ENCODE data around the gene ARHGEF1.

ARHGEF1 gene

DNA sequence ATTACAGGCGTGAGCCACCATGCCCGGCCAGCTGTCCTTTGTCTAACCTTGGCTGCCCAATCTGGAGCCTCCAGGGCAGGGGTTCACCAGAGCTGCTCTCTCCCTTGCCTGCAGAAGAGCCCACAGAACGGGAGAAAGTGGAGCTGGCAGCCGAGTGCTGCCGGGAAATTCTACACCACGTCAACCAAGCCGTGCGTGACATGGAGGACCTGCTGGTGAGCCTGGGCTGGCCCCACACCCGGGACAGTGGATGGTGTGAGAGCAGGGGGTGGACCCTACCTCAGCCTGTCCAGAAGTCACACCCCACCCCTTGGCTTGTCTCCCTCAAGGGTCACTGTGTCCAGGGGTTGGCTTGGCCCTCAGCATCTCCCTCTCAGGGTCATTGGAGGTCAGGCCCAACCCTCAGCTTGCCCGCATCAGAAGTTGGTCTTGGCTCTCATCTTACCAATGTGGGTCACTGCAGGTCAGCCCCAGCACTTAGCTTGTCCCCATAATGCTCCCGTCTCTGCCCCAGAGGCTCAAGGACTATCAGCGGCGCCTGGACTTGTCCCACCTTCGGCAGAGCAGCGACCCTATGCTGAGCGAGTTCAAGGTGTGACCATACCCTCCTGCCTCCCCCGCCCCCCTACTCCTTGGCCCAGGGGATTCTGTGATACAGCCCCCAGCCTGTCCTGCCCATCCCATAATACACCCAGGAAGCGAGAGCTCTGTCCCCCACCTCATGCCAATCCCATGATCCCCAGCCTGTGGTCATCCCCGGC lies 20.4 kb downstream of the ARHGEF1 start (continued):
- TF ChIP-seq, protein P1, sequence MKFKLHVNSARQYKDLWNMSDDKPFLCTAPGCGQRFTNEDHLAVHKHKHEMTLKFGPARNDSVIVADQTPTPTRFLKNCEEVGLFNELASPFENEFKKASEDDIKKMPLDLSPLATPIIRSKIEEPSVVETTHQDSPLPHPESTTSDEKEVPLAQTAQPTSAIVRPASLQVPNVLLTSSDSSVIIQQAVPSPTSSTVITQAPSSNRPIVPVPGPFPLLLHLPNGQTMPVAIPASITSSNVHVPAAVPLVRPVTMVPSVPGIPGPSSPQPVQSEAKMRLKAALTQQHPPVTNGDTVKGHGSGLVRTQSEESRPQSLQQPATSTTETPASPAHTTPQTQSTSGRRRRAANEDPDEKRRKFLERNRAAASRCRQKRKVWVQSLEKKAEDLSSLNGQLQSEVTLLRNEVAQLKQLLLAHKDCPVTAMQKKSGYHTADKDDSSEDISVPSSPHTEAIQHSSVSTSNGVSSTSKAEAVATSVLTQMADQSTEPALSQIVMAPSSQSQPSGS (tag by site-specific recombination; IDR thresholded peaks at IDR 0.05; ENCODE audit: low read depth), result no peak

DNA sequence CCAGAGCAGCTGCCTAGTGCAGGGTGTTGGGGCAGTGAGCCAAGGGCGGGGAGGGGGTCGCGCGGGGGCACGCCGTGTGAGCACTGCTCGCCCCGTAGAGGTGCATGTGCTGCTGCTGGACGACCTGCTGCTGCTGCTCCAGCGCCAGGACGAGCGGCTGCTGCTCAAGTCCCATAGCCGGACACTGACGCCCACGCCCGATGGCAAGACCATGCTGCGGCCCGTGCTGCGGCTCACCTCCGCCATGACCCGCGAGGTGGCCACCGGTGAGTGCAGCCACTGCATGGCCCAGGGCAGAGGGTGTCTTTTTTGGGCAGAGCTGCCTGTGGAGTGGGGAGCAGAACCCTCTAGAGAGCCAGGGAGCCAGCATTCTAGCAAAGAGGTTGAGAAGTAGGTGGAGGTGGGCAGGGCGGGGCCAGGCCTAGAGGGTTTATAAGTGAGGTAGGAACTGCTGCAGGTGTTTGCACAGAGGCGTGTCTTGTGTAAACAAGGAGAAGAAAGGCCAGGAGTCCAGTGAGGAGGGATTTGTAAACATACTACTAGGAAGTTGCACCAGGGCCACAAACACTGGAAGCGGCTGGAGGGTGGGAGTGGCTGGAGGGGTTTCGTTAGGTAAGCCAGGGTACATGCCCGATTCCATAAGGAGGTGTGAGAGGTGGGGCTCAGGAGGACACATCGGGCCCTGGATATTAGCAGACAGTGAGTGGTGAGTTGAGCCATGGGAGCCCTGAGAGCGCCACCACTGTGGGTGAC lies 21.3 kb downstream of the ARHGEF1 start:
- CTCF ChIA-PET, result interaction anchor here (0.6 kb wide), 1 partner anchor 45 kb away, joined by 4 read pairs; no protein-coding TSS in a partner anchor
- no peak for TF ChIP-seq ZNF23 (tag by site-specific recombination; IDR thresholded peaks at IDR 0.05; ENCODE audit: borderline replicate concordance)
- peak; percentile 97 for TF ChIP-seq KLF1 (tag by site-specific recombination; IDR thresholded peaks at IDR 0.05)
- TF ChIP-seq MZF1 (tag by site-specific recombination; IDR thresholded peaks at IDR 0.05; ENCODE audit: borderline replicate concordance), result peak; percentile 25; the same call in 1 of the 2 replicates
- TF ChIP-seq ZFHX2 (tag by site-specific recombination; conservative IDR thresholded peaks at IDR 0.05), result 0 out of 2 replicates have a peak, but pooled peaks have one; percentile 8
- peak; percentile 19; the same call in 1 of the 2 replicates for TF ChIP-seq EGR2 (tag by site-specific recombination; IDR thresholded peaks at IDR 0.05; ENCODE audit: low read depth)
- Histone ChIP-seq H3K9me3 (ENCODE audit: control insufficient read depth, insufficient read depth, low read depth, low read length) (no peaks in the 10 kb centered on the region), H3K36me3 (ENCODE audit: control insufficient read depth in 2 of 2, insufficient read depth in 1 of 2, low read length in 2 of 2) (peaks cover 41 to 60% of the 10 kb centered on the region in 2 experiments), H3K4me1 (ENCODE audit: control insufficient read depth, insufficient read depth, low read length) (no peaks in the 10 kb centered on the region), H3K27ac (ENCODE audit: extremely low read depth, low read depth, low read length) (0 out of 2 replicates have a peak overlapping the region, but pooled peaks have one; percentile 2), H3K4me3 (ENCODE audit: low read depth, low read length) (no peak overlapping the region)
- POLR2A ChIA-PET, result interaction anchor here (0.5 to 1.3 kb wide), 2 partner anchors 15 to 18 kb away, joined by 4 read pairs; no protein-coding TSS in a partner anchor

DNA sequence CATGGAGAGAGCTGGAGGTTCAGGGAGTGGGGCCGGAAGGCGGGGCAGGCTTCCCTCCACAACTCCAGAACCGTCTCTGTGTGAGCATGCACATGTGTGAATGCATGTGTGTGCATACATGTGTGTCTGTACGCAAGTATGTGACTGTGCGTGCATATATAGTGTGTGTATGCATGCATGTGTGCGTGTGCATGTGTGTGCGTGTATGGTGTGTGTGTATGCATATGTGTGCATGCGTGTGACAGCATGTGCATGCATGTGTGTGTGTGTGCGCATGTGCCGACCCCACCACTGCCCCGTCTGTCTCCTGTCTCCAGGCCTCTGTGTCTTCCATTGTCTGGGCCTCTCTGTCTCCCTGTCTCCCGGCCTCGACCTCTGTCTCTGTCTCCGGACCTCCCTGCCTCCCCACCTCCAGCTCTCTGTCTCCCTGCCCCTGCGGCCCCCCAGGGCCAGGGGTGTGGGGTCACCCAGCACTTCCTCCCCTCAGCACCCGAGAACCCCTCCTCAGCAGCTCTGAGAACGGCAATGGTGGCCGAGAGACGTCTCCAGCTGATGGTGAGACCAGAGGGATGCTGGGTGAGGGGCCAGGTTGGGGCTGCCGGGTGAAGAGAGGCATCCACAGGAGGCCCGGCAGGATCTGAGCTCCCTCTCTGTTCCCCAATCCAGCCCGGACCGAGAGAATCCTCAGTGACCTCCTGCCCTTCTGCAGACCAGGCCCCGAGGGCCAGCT lies 22.5 kb downstream of the ARHGEF1 start:
- ChIA-PET CTCF (interaction anchor here (0.5 to 1.1 kb wide), 6 partner anchors 10 to 101 kb away, joined by 3 to 5 read pairs (median 4); no protein-coding TSS in a partner anchor), POLR2A (interaction anchor here (1.3 kb wide), 1 partner anchor 16 kb away, joined by 4 read pairs; no protein-coding TSS in a partner anchor)
- peaks cover 31 to 52% of the 10 kb centered on the region in 2 experiments for H3K36me3 ChIP-seq (ENCODE audit: control insufficient read depth in 2 of 2, insufficient read depth in 1 of 2, low read length in 2 of 2)
- no peak overlapping the region for H3K4me3 ChIP-seq (ENCODE audit: low read depth, low read length)
- no peak overlapping the region for H3K27ac ChIP-seq (ENCODE audit: extremely low read depth, low read depth, low read length)
- no peaks in the 10 kb centered on the region for H3K4me1 ChIP-seq (ENCODE audit: control insufficient read depth, insufficient read depth, low read length)
- TF ChIP-seq ZNF623 (tag by site-specific recombination; IDR thresholded peaks at IDR 0.05), result no peak
- TF ChIP-seq ZNF221 (tag by site-specific recombination; IDR thresholded peaks at IDR 0.05; ENCODE audit: borderline replicate concordance), result no peak
- TF ChIP-seq, protein P2, sequence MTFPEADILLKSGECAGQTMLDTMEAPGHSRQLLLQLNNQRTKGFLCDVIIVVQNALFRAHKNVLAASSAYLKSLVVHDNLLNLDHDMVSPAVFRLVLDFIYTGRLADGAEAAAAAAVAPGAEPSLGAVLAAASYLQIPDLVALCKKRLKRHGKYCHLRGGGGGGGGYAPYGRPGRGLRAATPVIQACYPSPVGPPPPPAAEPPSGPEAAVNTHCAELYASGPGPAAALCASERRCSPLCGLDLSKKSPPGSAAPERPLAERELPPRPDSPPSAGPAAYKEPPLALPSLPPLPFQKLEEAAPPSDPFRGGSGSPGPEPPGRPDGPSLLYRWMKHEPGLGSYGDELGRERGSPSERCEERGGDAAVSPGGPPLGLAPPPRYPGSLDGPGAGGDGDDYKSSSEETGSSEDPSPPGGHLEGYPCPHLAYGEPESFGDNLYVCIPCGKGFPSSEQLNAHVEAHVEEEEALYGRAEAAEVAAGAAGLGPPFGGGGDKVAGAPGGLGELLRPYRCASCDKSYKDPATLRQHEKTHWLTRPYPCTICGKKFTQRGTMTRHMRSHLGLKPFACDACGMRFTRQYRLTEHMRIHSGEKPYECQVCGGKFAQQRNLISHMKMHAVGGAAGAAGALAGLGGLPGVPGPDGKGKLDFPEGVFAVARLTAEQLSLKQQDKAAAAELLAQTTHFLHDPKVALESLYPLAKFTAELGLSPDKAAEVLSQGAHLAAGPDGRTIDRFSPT (tag by site-specific recombination; IDR thresholded peaks at IDR 0.05), result no peak
- TF ChIP-seq ZNF202 (tag by site-specific recombination; IDR thresholded peaks at IDR 0.05; ENCODE audit: borderline replicate concordance), result no peak
- TF ChIP-seq, protein P3, sequence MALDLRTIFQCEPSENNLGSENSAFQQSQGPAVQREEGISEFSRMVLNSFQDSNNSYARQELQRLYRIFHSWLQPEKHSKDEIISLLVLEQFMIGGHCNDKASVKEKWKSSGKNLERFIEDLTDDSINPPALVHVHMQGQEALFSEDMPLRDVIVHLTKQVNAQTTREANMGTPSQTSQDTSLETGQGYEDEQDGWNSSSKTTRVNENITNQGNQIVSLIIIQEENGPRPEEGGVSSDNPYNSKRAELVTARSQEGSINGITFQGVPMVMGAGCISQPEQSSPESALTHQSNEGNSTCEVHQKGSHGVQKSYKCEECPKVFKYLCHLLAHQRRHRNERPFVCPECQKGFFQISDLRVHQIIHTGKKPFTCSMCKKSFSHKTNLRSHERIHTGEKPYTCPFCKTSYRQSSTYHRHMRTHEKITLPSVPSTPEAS (tag by site-specific recombination; IDR thresholded peaks at IDR 0.05), result peak; percentile 90
- 0 out of 2 replicates have a peak, but pooled peaks have one; percentile 21 for TF ChIP-seq ZNF600 (tag by site-specific recombination; IDR thresholded peaks at IDR 0.05)
- no peaks in the 10 kb centered on the region for H3K9me3 ChIP-seq (ENCODE audit: control insufficient read depth, insufficient read depth, low read depth, low read length)
